Keratinocyte (primary cell): ENCODE data around the gene TAS2R38. TPM values are rescaled to one million over a fixed set of nuclear protein-coding genes. Genes with fewer than 3 reads are reported as not detected.

Experiments used
- DNase-seq: peaks from one replicate; pipeline ENCODE4 v3.0.0-alpha.2; 2011; ENCODE audit warnings: low read depth, missing footprints, low spot score
- FAIRE-seq: peaks from 2 replicates; lab custom pipeline; 2011; peaks lifted over from hg19 to GRCh38; lab: Jason Lieb, UNC
- H2AFZ ChIP-seq: 2 replicates; pipeline ENCODE4 v1.6.0; 2012; ENCODE audit warnings: low read length, control low read depth, inconsistent platforms; ENCODE audit not compliant: control insufficient read depth
- H3K27ac ChIP-seq: 2 replicates; pipeline ENCODE4 v1.5.1; 2011; ENCODE audit warnings: low read length; ENCODE audit not compliant: control insufficient read depth, insufficient read depth
- H3K27me3 ChIP-seq: 3 replicates; pipeline ENCODE4 v1.6.0; 2011; ENCODE audit warnings: low read length; ENCODE audit not compliant: control insufficient read depth, insufficient read depth; ENCODE audit errors: extremely low read depth
- H3K36me3 ChIP-seq, 2 experiments: 2 replicates in 1 of 2; 3 replicates in 1 of 2; pipeline ENCODE4 v1.5.1; 2011; ENCODE audit warnings: low read length in 2 of 2, mild to moderate bottlenecking in 1 of 2; ENCODE audit not compliant: control insufficient read depth in 2 of 2, insufficient read depth in 2 of 2; ENCODE audit errors: extremely low read depth in 1 of 2
- H3K4me1 ChIP-seq: 3 replicates; pipeline ENCODE4 v1.5.1; 2011; ENCODE audit warnings: low read length; ENCODE audit not compliant: control insufficient read depth, insufficient read depth; ENCODE audit errors: extremely low read depth
- H3K4me2 ChIP-seq: 3 replicates; pipeline ENCODE4 v1.6.0; 2011; ENCODE audit warnings: low read depth, low read length; ENCODE audit not compliant: control insufficient read depth, insufficient read depth; ENCODE audit errors: extremely low read depth
- H3K4me3 ChIP-seq, 3 experiments: fragments of 200-600 bp in 1 of 3; sonication (generic) in 1 of 3; 2 replicates in 2 of 3; 3 replicates in 1 of 3; pipeline ENCODE4 v1.5.1; 2011 to 2016; ENCODE audit warnings: low read length in 3 of 3, mild to moderate bottlenecking in 3 of 3, control low read depth in 2 of 3, inconsistent platforms in 1 of 3, low read depth in 1 of 3, mixed read lengths in 1 of 3, mixed run types in 1 of 3, moderate library complexity in 1 of 3; ENCODE audit not compliant: control insufficient read depth in 2 of 3, insufficient read depth in 2 of 3; ENCODE audit errors: extremely low read depth in 1 of 3
- H3K79me2 ChIP-seq: 2 replicates; pipeline ENCODE4 v1.6.0; 2012; ENCODE audit warnings: low read length; ENCODE audit not compliant: control insufficient read depth, insufficient read depth
- H3K9ac ChIP-seq: 3 replicates; pipeline ENCODE4 v1.6.0; 2011; ENCODE audit warnings: low read length; ENCODE audit not compliant: control insufficient read depth, insufficient read depth; ENCODE audit errors: extremely low read depth
- H3K9me1 ChIP-seq: 3 replicates; pipeline ENCODE4 v1.6.0; 2011; ENCODE audit warnings: low read length; ENCODE audit not compliant: control insufficient read depth, insufficient read depth; ENCODE audit errors: extremely low read depth
- H3K9me3 ChIP-seq: 2 replicates; pipeline ENCODE4 v1.5.1; 2012; ENCODE audit warnings: low read depth, low read length; ENCODE audit not compliant: control insufficient read depth
- H4K20me1 ChIP-seq: 3 replicates; pipeline ENCODE4 v1.6.0; 2011; ENCODE audit warnings: low read length; ENCODE audit not compliant: control insufficient read depth, insufficient read depth; ENCODE audit errors: extremely low read depth
- CTCF ChIP-seq, 3 experiments: IDR thresholded peaks in 1 of 3; conservative IDR thresholded peaks in 1 of 3; optimal IDR thresholded peaks in 1 of 3; 2 replicates in 2 of 3; 3 replicates in 1 of 3; pipeline versions ENCODE3 to v1.5.1; 2011; ENCODE audit warnings: low read length in 3 of 3, mild to moderate bottlenecking in 3 of 3, moderate library complexity in 2 of 3, control low read depth in 1 of 3, inconsistent platforms in 1 of 3; ENCODE audit not compliant: insufficient read depth in 2 of 3; ENCODE audit errors: extremely low read depth in 1 of 3
- EZH2 ChIP-seq: IDR thresholded peaks from one replicate; pipeline ENCODE4 v1.6.1; 2012; ENCODE audit warnings: inconsistent platforms, mild to moderate bottlenecking, low read length, moderate library complexity
- dilution Hi-C: fragments of 300-500 bp; cut with MboI; formaldehyde crosslinking; loops from one replicate; pipeline ENCODE4 v1.7.0; 2020; ENCODE audit warnings: low sequenced_read_pairs; ENCODE audit not compliant: extremely low pct_ligation_motif_present
- polyA plus RNA-seq, 5 experiments: library from polyadenylated mRNA; depleted of rRNA in 3 of 5; stranded (reverse) in 3 of 5; stranded (forward) in 1 of 5; unstranded in 1 of 5; fragments of >200 nt; gene quantifications; 1 replicate in 1 of 5; 2 replicates in 3 of 5; 3 replicates in 1 of 5; pipeline versions ENCODE4 v1.2.1 to v1.2.3, GENCODE V29; 2011 to 2012; ENCODE audit warnings: missing spikeins in 2 of 5, low read depth in 1 of 5, low replicate concordance in 1 of 5

The TAS2R38 gene
- polyA plus RNA-seq, 1 donor (not counting 4 experiments of a cell fraction or from before 2014, with no cell fraction given): not detected

GRCh38 chr7:141992688-141993087, 19.1 kb upstream of the TAS2R38 start:
- Histone ChIP-seq H3K4me3 (no peak overlapping the region), H3K9me1 (no peaks in the 10 kb centered on the region), H3K4me1 (peaks cover 17% of the 10 kb centered on the region), H2AFZ (no peak overlapping the region), H3K4me2 (no peak overlapping the region), H3K9ac (no peak overlapping the region), H3K27ac (no peak overlapping the region), H3K9me3 (no peaks in the 10 kb centered on the region), H4K20me1 (no peaks in the 10 kb centered on the region), H3K79me2 (no peaks in the 10 kb centered on the region), H3K27me3 (no peaks in the 10 kb centered on the region), H3K36me3 (no peaks in the 10 kb centered on the region)
- dilution Hi-C loops: no loop called here
- TF ChIP-seq EZH2: no peak
- no peak for TF ChIP-seq CTCF (optimal IDR thresholded peaks at IDR 0.05 in 1 of 3, IDR thresholded peaks at IDR 0.05 in 1 of 3, conservative IDR thresholded peaks at IDR 0.05 in 1 of 3; ENCODE audit: extremely low read depth in 1 of 3, insufficient read depth in 2 of 3, low read length in 3 of 3)
- FAIRE-seq: no peak
- DNase-seq: no peak

- Histone ChIP-seq H2AFZ (no peak overlapping the region), H3K36me3 (no peaks in the 10 kb centered on the region), H3K4me1 (peaks cover 17% of the 10 kb centered on the region), H3K9ac (no peak overlapping the region), H3K9me1 (no peaks in the 10 kb centered on the region), H3K27me3 (no peaks in the 10 kb centered on the region), H3K27ac (no peak overlapping the region), H3K79me2 (no peaks in the 10 kb centered on the region), H4K20me1 (no peaks in the 10 kb centered on the region), H3K4me2 (no peak overlapping the region), H3K9me3 (no peaks in the 10 kb centered on the region), H3K4me3 (no peak overlapping the region)
- no peak for DNase-seq
- dilution Hi-C loops: no loop called here
- TF ChIP-seq CTCF (optimal IDR thresholded peaks at IDR 0.05 in 1 of 3, IDR thresholded peaks at IDR 0.05 in 1 of 3, conservative IDR thresholded peaks at IDR 0.05 in 1 of 3; ENCODE audit: extremely low read depth in 1 of 3, insufficient read depth in 2 of 3, low read length in 3 of 3): no peak
- TF ChIP-seq EZH2: no peak
- peak; percentile 65 for FAIRE-seq
Measured at GRCh38 chr7:141992156-141992555, 18.6 kb upstream of the TAS2R38 start.
